Smooth muscle cell of the brain vasculature (primary cell): Measurements from ENCODE around the gene ARMC6.
"Not testable (repeated sequence)": the region's sequence is repeated elsewhere in the genome, so short reads cannot be mapped to it uniquely, and the experiment has no call there.

ENCODE experiments used
- DNase-seq: peaks from one replicate; pipeline ENCODE4 v3.0.0-alpha.2; 2012; ENCODE audit warnings: low read depth, low spot score

Gene ARMC6

GRCh38 chr19:19074196-19074882 lies 40.9 kb downstream of the ARMC6 start:
- DNase-seq: no peak

GRCh38 chr19:19075126-19075525 lies 41.7 kb downstream of the ARMC6 start:
- no peak for DNase-seq

GRCh38 chr19:19076476-19076875 lies 43.1 kb downstream of the ARMC6 start:
- DNase-seq: no peak

- DNase-seq: no peak
These were observed 43.7 kb downstream of the ARMC6 start for GRCh38 chr19:19077103-19077502.

- DNase-seq: no peak
These were observed 45.4 kb downstream of the ARMC6 start for GRCh38 chr19:19078801-19079200.

- DNase-seq: no peak
These were observed 46.2 kb downstream of the ARMC6 start for GRCh38 chr19:19079571-19079970.

GRCh38 chr19:19081642-19082151 lies 48.3 kb downstream of the ARMC6 start:
- DNase-seq: no peak

- DNase-seq: no peak
These were observed 50.2 kb downstream of the ARMC6 start for GRCh38 chr19:19083413-19084178.

- no peak for DNase-seq
These were observed 54.3 kb downstream of the ARMC6 start for GRCh38 chr19:19087676-19088075.

- no peak for DNase-seq
These were observed 61.1 kb downstream of the ARMC6 start for GRCh38 chr19:19094513-19094912.

- DNase-seq: no peak
These were observed 62.3 kb downstream of the ARMC6 start for GRCh38 chr19:19095691-19096090.

- no peak for DNase-seq
These were observed 63.5 kb downstream of the ARMC6 start for GRCh38 chr19:19096641-19097627.

- DNase-seq: no peak
These were observed 64.8 kb downstream of the ARMC6 start for GRCh38 chr19:19098084-19098702.

GRCh38 chr19:19098703-19099632 lies 65.6 kb downstream of the ARMC6 start:
- DNase-seq: no peak

GRCh38 chr19:19101540-19101939 lies 68.1 kb downstream of the ARMC6 start:
- no peak for DNase-seq

GRCh38 chr19:19102566-19102965 lies 69.2 kb downstream of the ARMC6 start:
- DNase-seq: not testable (repeated sequence)

- DNase-seq: no peak
These were observed 69.8 kb downstream of the ARMC6 start for GRCh38 chr19:19103167-19103566.

GRCh38 chr19:19105365-19106055 lies 72.1 kb downstream of the ARMC6 start:
- no peak for DNase-seq

GRCh38 chr19:19106056-19106551 lies 72.7 kb downstream of the ARMC6 start:
- no peak for DNase-seq
